SK-N-SH treated with all-trans-retinoic acid at 6 μM for 48 hours (cell line): ENCODE results near the gene ARID4B.

ENCODE experiments used
- ATAC-seq: fragments of 200-7000 bp; cut with Tn5 transposase; 3 replicates; pipeline ENCODE4 v1.9.1; 2020; ENCODE audit warnings: mild to moderate bottlenecking, moderate library complexity
- BACH2 ChIP-seq: fragments of 250-450 bp; sonication (Bioruptor Pico); IDR thresholded peaks from 2 replicates; pipeline ENCODE4 v1.9.0; 2021; ENCODE audit warnings: mild to moderate bottlenecking, borderline replicate concordance
- CREB5 ChIP-seq: fragments of 250-450 bp; sonication (Bioruptor Pico); IDR thresholded peaks from 2 replicates; pipeline ENCODE4 v1.5.1; 2020; ENCODE audit warnings: low read depth, mild to moderate bottlenecking, moderate library complexity
- CSDC2 ChIP-seq: fragments of 250-450 bp; sonication (Bioruptor Pico); IDR thresholded peaks from 2 replicates; pipeline ENCODE4 v1.5.0; 2020; ENCODE audit warnings: mild to moderate bottlenecking, moderate library complexity
- CSRNP3 ChIP-seq: fragments of 250-450 bp; sonication (Bioruptor Pico); IDR thresholded peaks from 2 replicates; pipeline ENCODE4 v1.5.1; 2021; ENCODE audit warnings: mild to moderate bottlenecking, moderate library complexity
- GLIS3 ChIP-seq: fragments of 250-450 bp; sonication (Bioruptor Pico); IDR thresholded peaks from 2 replicates; pipeline ENCODE4 v1.5.0; 2020; ENCODE audit warnings: mild to moderate bottlenecking, moderate library complexity
- PATZ1 ChIP-seq: fragments of 250-450 bp; sonication (Bioruptor Pico); IDR thresholded peaks from 2 replicates; pipeline ENCODE4 v1.8.0; 2020; ENCODE audit warnings: mild to moderate bottlenecking, moderate library complexity, borderline replicate concordance
- POU6F1 ChIP-seq: fragments of 250-450 bp; sonication (Bioruptor Pico); IDR thresholded peaks from 2 replicates; pipeline ENCODE4 v1.8.0; 2021; ENCODE audit warnings: low read depth, mild to moderate bottlenecking, moderate library complexity, borderline replicate concordance
- PPARA ChIP-seq: fragments of 250-450 bp; sonication (Bioruptor Pico); IDR thresholded peaks from 2 replicates; pipeline ENCODE4 v1.5.0; 2020; ENCODE audit warnings: mild to moderate bottlenecking, borderline replicate concordance
- SNAI2 ChIP-seq: fragments of 250-450 bp; sonication (Bioruptor Pico); IDR thresholded peaks from 2 replicates; pipeline ENCODE4 v1.5.0; 2020; ENCODE audit warnings: mild to moderate bottlenecking, moderate library complexity
- TOX ChIP-seq: fragments of 250-450 bp; sonication (Bioruptor Pico); IDR thresholded peaks from 2 replicates; pipeline ENCODE4 v1.8.0; 2021; ENCODE audit warnings: mild to moderate bottlenecking, moderate library complexity, borderline replicate concordance
- TSHZ2 ChIP-seq: fragments of 250-450 bp; sonication (Bioruptor Pico); IDR thresholded peaks from 2 replicates; pipeline ENCODE4 v1.5.0; 2020; ENCODE audit warnings: mild to moderate bottlenecking, moderate library complexity
- ZC3H10 ChIP-seq: fragments of 250-450 bp; sonication (Bioruptor Pico); IDR thresholded peaks from 2 replicates; pipeline ENCODE4 v1.5.1; 2021; ENCODE audit warnings: mild to moderate bottlenecking, moderate library complexity
- ZFP3 ChIP-seq: fragments of 250-450 bp; sonication (Bioruptor Pico); IDR thresholded peaks from 2 replicates; pipeline ENCODE4 v1.5.0; 2020; ENCODE audit warnings: mild to moderate bottlenecking, moderate library complexity
- ZFP30 ChIP-seq: fragments of 450-650 bp; formaldehyde crosslinking; IDR thresholded peaks from 2 replicates; pipeline ENCODE4 v1.5.0; 2022; ENCODE audit warnings: mild to moderate bottlenecking, moderate library complexity
- ZNF565 ChIP-seq: fragments of 450-650 bp; formaldehyde crosslinking; conservative IDR thresholded peaks from 2 replicates; pipeline ENCODE4 v1.5.0; 2020; ENCODE audit warnings: low read depth, mild to moderate bottlenecking, moderate library complexity
- ZNF70 ChIP-seq: fragments of 450-650 bp; formaldehyde crosslinking; IDR thresholded peaks from 2 replicates; pipeline ENCODE4 v1.5.0; 2020; ENCODE audit warnings: mild to moderate bottlenecking, moderate library complexity

ARID4B gene

GRCh38 chr1:235369802-235370201, 41.8 kb upstream of the ARID4B start:
- ATAC-seq: no peak
- TF ChIP-seq CSDC2 (CRISPR knock-in tag) (no peak), TOX (CRISPR knock-in tag) (no peak), ZFP30 (CRISPR knock-in tag) (no peak), ZNF565 (CRISPR knock-in tag) (no peak), SNAI2 (no peak), TSHZ2 (CRISPR knock-in tag) (no peak), ZNF70 (CRISPR knock-in tag) (no peak), CSRNP3 (CRISPR knock-in tag) (no peak), CREB5 (CRISPR knock-in tag) (no peak), GLIS3 (CRISPR knock-in tag) (no peak), ZFP3 (CRISPR knock-in tag) (no peak)
- TF ChIP-seq, all 23 proteins: peak for 0

- TF ChIP-seq BACH2 (CRISPR knock-in tag): no peak
- no peak for TF ChIP-seq TSHZ2 (CRISPR knock-in tag)
- no peak for TF ChIP-seq PATZ1 (CRISPR knock-in tag)
- TF ChIP-seq, all 23 proteins: peak for 0
- ATAC-seq: no peak
Observed at GRCh38 chr1:235368428-235368827, 40.4 kb upstream of the ARID4B start.

- ATAC-seq: peak; percentile 100
- TF ChIP-seq PPARA (no peak), TSHZ2 (CRISPR knock-in tag) (no peak), PATZ1 (CRISPR knock-in tag) (no peak), ZC3H10 (CRISPR knock-in tag) (no peak), ZNF565 (CRISPR knock-in tag) (no peak), CSRNP3 (CRISPR knock-in tag) (no peak), POU6F1 (CRISPR knock-in tag) (no peak)
Observed at GRCh38 chr1:235367000-235367908, 39.3 kb upstream of the ARID4B start, which contains the start of gene TBCE. Gene TBCE (plus strand): TSS chr1:235367427. CDS start chr1:235380050, 12,623 bp downstream.
